ENCODE data around the gene THRB. TPM values are rescaled to one million over a fixed set of nuclear protein-coding genes. Genes with fewer than 3 reads are reported as not detected.
A peak's percentile ranks its signal among the peaks of the same experiment; 100 is the strongest.

The THRB gene
- total and polyA plus RNA-seq, 8 donors = 10.1 to 18.6 (median 15.1) TPM

DNA sequence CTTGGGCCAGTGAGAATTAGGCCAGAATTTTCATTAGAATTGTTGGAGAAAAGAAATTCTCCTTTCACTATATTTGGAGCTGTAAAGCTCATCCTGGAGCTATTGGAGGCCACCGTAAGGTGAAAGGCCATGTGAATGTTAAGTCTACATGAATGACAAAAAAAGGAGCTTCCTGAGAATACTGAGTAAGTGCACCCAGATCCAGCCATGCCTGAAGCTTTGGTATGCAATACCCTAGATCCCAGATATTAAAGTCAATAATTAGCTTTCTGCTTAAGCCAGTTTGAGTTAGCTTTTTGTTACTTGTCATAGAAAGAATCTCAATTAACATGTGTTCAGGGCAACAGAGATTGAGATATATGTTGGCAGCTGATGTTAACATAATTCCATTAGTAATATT, 377.1 kb downstream of the THRB start:
- no peaks in the 10 kb centered on the region for H3K27me3 ChIP-seq
- no peak overlapping the region for H3K4me3 ChIP-seq
- no peaks in the 10 kb centered on the region for H3K4me1 ChIP-seq
- intact Hi-C loops (cut with DNase I) = no loop called here
- H3K9me3 ChIP-seq = no peaks in the 10 kb centered on the region
- H3K27ac ChIP-seq = no peak overlapping the region
- DNase-seq = no peak
- no peak for TF ChIP-seq CTCF (IDR thresholded peaks at IDR 0.05)
- no peaks in the 10 kb centered on the region for H3K36me3 ChIP-seq
- no peak for ATAC-seq

DNA sequence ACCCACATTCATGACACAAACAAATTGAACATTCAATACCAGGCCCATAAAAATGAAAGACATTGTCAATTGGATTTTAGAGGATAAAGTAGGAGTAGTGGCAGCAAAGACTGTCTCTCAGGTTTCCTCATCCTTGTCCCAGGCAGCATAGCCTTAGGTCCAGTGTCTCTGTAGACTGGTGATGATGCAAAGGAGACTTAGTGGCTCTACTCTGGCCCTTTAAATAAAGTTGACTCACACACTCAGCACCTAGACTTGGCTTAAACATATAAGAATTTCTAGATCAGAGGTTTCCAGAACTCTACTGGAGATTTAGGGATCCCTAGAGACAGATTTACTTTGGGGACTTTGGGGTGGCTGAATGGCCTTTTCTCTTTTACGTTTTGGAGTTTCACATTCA, 382.9 kb downstream of the THRB start:
- intact Hi-C loops (cut with DNase I) = no loop called here
- Histone ChIP-seq H3K4me1 (no peaks in the 10 kb centered on the region), H3K27me3 (no peaks in the 10 kb centered on the region), H3K36me3 (no peaks in the 10 kb centered on the region), H3K4me3 (no peak overlapping the region), H3K9me3 (no peaks in the 10 kb centered on the region), H3K27ac (no peak overlapping the region)
- no peak for DNase-seq
- no peak for TF ChIP-seq CTCF (IDR thresholded peaks at IDR 0.05)
- ATAC-seq = no peak

DNA sequence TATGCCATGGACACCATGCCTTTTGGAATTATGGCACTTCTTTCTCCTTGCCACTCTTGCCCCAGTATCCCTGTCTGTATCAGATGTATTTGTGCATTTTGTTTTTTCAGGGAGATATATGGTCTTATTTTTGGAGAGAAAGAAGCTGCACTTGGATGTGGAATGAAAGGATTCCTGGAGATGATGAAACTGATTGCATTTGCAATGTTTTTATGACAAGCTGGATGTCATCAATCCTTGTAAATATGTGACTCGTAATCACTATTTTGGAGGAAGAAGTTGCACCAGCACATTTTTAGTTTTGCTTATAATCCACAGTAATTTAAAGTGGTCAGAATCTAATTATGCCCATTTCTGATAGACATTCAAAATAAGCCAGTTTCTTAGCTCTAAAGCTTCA, 384.6 kb downstream of the THRB start:
- no peaks in the 10 kb centered on the region for H3K27me3 ChIP-seq
- intact Hi-C loops (cut with DNase I) = no loop called here
- no peaks in the 10 kb centered on the region for H3K4me1 ChIP-seq
- DNase-seq (no peak), ATAC-seq (no peak)
- H3K4me3 ChIP-seq = no peak overlapping the region
- no peaks in the 10 kb centered on the region for H3K9me3 ChIP-seq
- no peak overlapping the region for H3K27ac ChIP-seq
- TF ChIP-seq CTCF (IDR thresholded peaks at IDR 0.05) = no peak
- H3K36me3 ChIP-seq = no peaks in the 10 kb centered on the region

DNA sequence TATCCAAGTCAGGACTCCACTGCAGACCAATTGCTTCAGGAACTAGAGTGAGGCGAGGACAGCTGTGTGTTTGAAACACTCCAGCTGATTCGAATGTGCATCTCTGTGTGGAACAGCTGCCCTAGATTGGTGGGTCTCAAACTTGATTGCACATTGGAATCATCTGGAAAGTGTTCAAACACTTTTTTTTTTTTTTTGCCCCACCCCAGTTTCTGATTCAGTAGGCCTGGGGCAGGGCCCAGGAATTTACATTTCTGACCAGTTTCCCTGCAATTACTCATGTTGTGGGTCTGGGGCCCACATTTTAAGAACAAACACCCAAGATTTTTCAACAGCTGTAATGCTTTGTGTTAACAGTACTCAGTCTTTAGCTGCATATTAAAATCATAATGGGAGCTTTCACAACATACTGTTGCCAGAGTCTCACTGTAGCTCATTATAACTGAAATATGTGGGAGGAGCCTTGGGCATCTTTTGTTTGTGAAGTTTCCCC, 392.9 kb downstream of the THRB start:
- DNase-seq (peak in 2 of 4 donors; percentile 63 to 66), ATAC-seq (peak; percentile 48)
- H3K4me1 ChIP-seq = no peaks in the 10 kb centered on the region
- H3K36me3 ChIP-seq = no peaks in the 10 kb centered on the region
- H3K27me3 ChIP-seq = no peaks in the 10 kb centered on the region
- H3K4me3 ChIP-seq = no peak overlapping the region
- no peak overlapping the region for H3K27ac ChIP-seq
- TF ChIP-seq CTCF (IDR thresholded peaks at IDR 0.05) = no peak
- H3K9me3 ChIP-seq = no peaks in the 10 kb centered on the region
- intact Hi-C loops (cut with DNase I) = no loop called here

- Histone ChIP-seq H3K4me3 (no peak overlapping the region), H3K9me3 (no peaks in the 10 kb centered on the region), H3K27ac (no peak overlapping the region), H3K36me3 (no peaks in the 10 kb centered on the region), H3K4me1 (no peaks in the 10 kb centered on the region), H3K27me3 (no peaks in the 10 kb centered on the region)
- intact Hi-C loops (cut with DNase I) = no loop called here
- TF ChIP-seq CTCF (IDR thresholded peaks at IDR 0.05) = no peak
- DNase-seq = peak in 2 of 4 donors; percentile 48 to 75
- ATAC-seq = peak; percentile 17
Measured at GRCh38 chr3:24100696-24101402, 393.8 kb downstream of the THRB start.

Data from left lung (tissue), 10 donors.